H1 (cell line): ENCODE data around the gene BPHL. TPM values are rescaled to one million over a fixed set of nuclear protein-coding genes. Genes with fewer than 3 reads are reported as not detected.
A peak's percentile ranks its signal among the peaks of the same experiment; 100 is the strongest.

ENCODE experiments used
- CTCF ChIA-PET: fragments of 300-600 bp; sonication (Branson Sonifier 250); formaldehyde crosslinking; loops from one replicate; lab custom pipeline; 2021; ENCODE audit not compliant: partially characterized antibody; lab: Charles Lee
- POLR2A ChIA-PET: fragments of 300-600 bp; sonication (Branson Sonifier 250); formaldehyde crosslinking; loops from one replicate; lab custom pipeline; 2021; ENCODE audit warnings: inconsistent platforms; ENCODE audit not compliant: partially characterized antibody; lab: Charles Lee
- DNase-seq, 2 experiments: peaks; one replicate each; pipeline versions ENCODE4 v3.0.0 to v3.0.0-alpha.2; 2010 to 2022; ENCODE audit warnings: low spot score in 2 of 2, low read depth in 1 of 2, mixed read lengths in 1 of 2
- FAIRE-seq: peaks from 2 replicates; lab custom pipeline; 2011; peaks lifted over from hg19 to GRCh38; lab: Jason Lieb, UNC
- H2AFZ ChIP-seq: 2 replicates; pipeline ENCODE4 v1.8.1; 2012; ENCODE audit warnings: low read length, inconsistent platforms
- H2AK5ac ChIP-seq: 2 replicates; pipeline ENCODE4 v1.6.1; 2013; ENCODE audit warnings: low read depth, low read length
- H2BK120ac ChIP-seq: replicated peaks from 2 replicates; pipeline ENCODE3; 2013; ENCODE audit warnings: low read depth, low read length, inconsistent platforms
- H2BK12ac ChIP-seq: 2 replicates; pipeline ENCODE4 v1.6.1; 2013; ENCODE audit warnings: low read depth, low read length
- H2BK15ac ChIP-seq: 2 replicates; pipeline ENCODE4 v1.6.1; 2013; ENCODE audit warnings: low read length
- H2BK20ac ChIP-seq: 2 replicates; pipeline ENCODE4 v1.6.1; 2013; ENCODE audit warnings: low read length
- H2BK5ac ChIP-seq: 2 replicates; pipeline ENCODE4 v1.6.1; 2013; ENCODE audit warnings: low read depth, low read length
- H3K14ac ChIP-seq: 2 replicates; pipeline ENCODE4 v1.6.1; 2013; ENCODE audit warnings: inconsistent platforms; ENCODE audit not compliant: insufficient read length
- H3K18ac ChIP-seq: 2 replicates; pipeline ENCODE4 v1.6.1; 2013; ENCODE audit warnings: low read length; ENCODE audit errors: extremely low read depth
- H3K23ac ChIP-seq: 2 replicates; pipeline ENCODE4 v1.6.1; 2013; ENCODE audit warnings: inconsistent platforms; ENCODE audit not compliant: insufficient read length
- H3K23me2 ChIP-seq: 2 replicates; pipeline ENCODE4 v1.6.1; 2013; ENCODE audit warnings: low read depth, low read length
- H3K27ac ChIP-seq: 2 replicates; pipeline ENCODE4 v1.6.1; 2011; ENCODE audit warnings: low read depth, low read length, inconsistent platforms
- H3K27me3 ChIP-seq, 4 experiments: replicated peaks in 1 of 4; 1 replicate in 1 of 4; 2 replicates in 3 of 4; pipeline versions ENCODE4 v1.6.1 to v1.8.1; 2011 to 2013; ENCODE audit warnings: low read length in 3 of 4, mild to moderate bottlenecking in 3 of 4, inconsistent platforms in 2 of 4, mixed read lengths in 2 of 4, moderate library complexity in 1 of 4; ENCODE audit not compliant: control insufficient read depth in 3 of 4, insufficient read depth in 3 of 4; ENCODE audit errors: extremely low read depth in 1 of 4
- H3K36me3 ChIP-seq, 4 experiments: 2 replicates each; pipeline versions ENCODE4 v1.6.1 to v1.8.1; 2011 to 2013; ENCODE audit warnings: mild to moderate bottlenecking in 4 of 4, low read length in 3 of 4, moderate library complexity in 2 of 4, control low read depth in 1 of 4, inconsistent platforms in 1 of 4; ENCODE audit not compliant: insufficient read depth in 4 of 4, control insufficient read depth in 2 of 4
- H3K4ac ChIP-seq: replicated peaks from 2 replicates; pipeline ENCODE3; 2013; ENCODE audit warnings: low read length, low read depth, mixed read lengths, inconsistent platforms; ENCODE audit not compliant: insufficient read length
- H3K4me1 ChIP-seq, 4 experiments: replicated peaks in 1 of 4; 1 replicate in 1 of 4; 2 replicates in 3 of 4; pipeline versions ENCODE4 v1.6.1 to v1.8.1; 2011 to 2013; ENCODE audit warnings: low read length in 3 of 4, inconsistent platforms in 2 of 4, mixed read lengths in 1 of 4; ENCODE audit not compliant: insufficient read depth in 4 of 4, control insufficient read depth in 3 of 4
- H3K4me2 ChIP-seq, 2 experiments: 2 replicates each; pipeline versions ENCODE4 v1.6.1 to v1.8.1; 2011 to 2013; ENCODE audit warnings: low read depth in 2 of 2, low read length in 2 of 2, control low read depth in 1 of 2, inconsistent platforms in 1 of 2, mild to moderate bottlenecking in 1 of 2; ENCODE audit not compliant: insufficient read depth in 1 of 2
- H3K4me3 ChIP-seq, 4 experiments: fragments of 200-600, 300-600 bp in 1 of 4; sonication (generic), shearing (Covaris generic), sonication (Bioruptor Twin) in 1 of 4; 2 replicates each; pipeline versions ENCODE4 v1.5.1 to v1.8.1; 2011 to 2016; ENCODE audit warnings: low read length in 4 of 4, low read depth in 3 of 4, control low read depth in 2 of 4, inconsistent platforms in 2 of 4, mild to moderate bottlenecking in 2 of 4, mixed read lengths in 1 of 4, moderate library complexity in 1 of 4; ENCODE audit not compliant: insufficient read depth in 2 of 4; ENCODE audit errors: extremely low read depth in 1 of 4
- H3K56ac ChIP-seq: replicated peaks from 2 replicates; pipeline ENCODE3; 2013; ENCODE audit warnings: low read depth, mild to moderate bottlenecking, mixed read lengths, low read length, inconsistent platforms; ENCODE audit not compliant: insufficient read length
- H3K79me1 ChIP-seq: 2 replicates; pipeline ENCODE4 v1.6.1; 2013; ENCODE audit warnings: low read depth, low read length, control low read depth
- H3K79me2 ChIP-seq, 2 experiments: 2 replicates each; pipeline versions ENCODE4 v1.6.1 to v1.8.1; 2012 to 2013; ENCODE audit warnings: low read length in 2 of 2, mild to moderate bottlenecking in 2 of 2, inconsistent platforms in 1 of 2; ENCODE audit not compliant: insufficient read depth in 2 of 2, control insufficient read depth in 1 of 2
- H3K9ac ChIP-seq, 4 experiments: replicated peaks in 1 of 4; 1 replicate in 1 of 4; 2 replicates in 3 of 4; pipeline versions ENCODE4 v1.6.1 to v1.8.1; 2011 to 2013; ENCODE audit warnings: low read depth in 3 of 4, low read length in 3 of 4, control low read depth in 2 of 4, mild to moderate bottlenecking in 2 of 4, moderate library complexity in 2 of 4, inconsistent platforms in 1 of 4; ENCODE audit errors: extremely low read depth in 1 of 4
- H3K9me3 ChIP-seq, 2 experiments: 2 replicates each; pipeline versions ENCODE4 v1.6.1 to v1.8.1; 2012 to 2013; ENCODE audit warnings: mild to moderate bottlenecking in 2 of 2, moderate library complexity in 2 of 2, control low read depth in 1 of 2, inconsistent platforms in 1 of 2, low read depth in 1 of 2, low read length in 1 of 2, mixed read lengths in 1 of 2; ENCODE audit not compliant: insufficient read depth in 2 of 2
- H4K20me1 ChIP-seq, 2 experiments: replicated peaks in 1 of 2; 2 replicates each; pipeline versions ENCODE3 to v1.8.1; 2011 to 2013; ENCODE audit warnings: inconsistent platforms in 2 of 2, low read length in 2 of 2, mild to moderate bottlenecking in 1 of 2; ENCODE audit not compliant: insufficient read depth in 2 of 2, control insufficient read depth in 1 of 2
- H4K5ac ChIP-seq: 2 replicates; pipeline ENCODE4 v1.6.1; 2013; ENCODE audit warnings: low read length, low read depth, mixed read lengths, inconsistent platforms; ENCODE audit not compliant: insufficient read length
- H4K8ac ChIP-seq: 2 replicates; pipeline ENCODE4 v1.8.0; 2013; ENCODE audit warnings: mild to moderate bottlenecking, moderate library complexity, low read length, inconsistent platforms; ENCODE audit not compliant: insufficient read depth; ENCODE audit errors: extremely low read depth
- H4K91ac ChIP-seq: replicated peaks from 2 replicates; pipeline ENCODE3; 2013; ENCODE audit warnings: low read length, mixed read lengths, inconsistent platforms; ENCODE audit not compliant: insufficient read length
- CHD1 ChIP-seq: IDR thresholded peaks from 2 replicates; pipeline ENCODE4 v1.6.1; 2012; ENCODE audit warnings: low read depth, low read length, improper control_type of control experiment
- CTBP2 ChIP-seq: IDR thresholded peaks from 2 replicates; pipeline ENCODE4 v1.7.0; 2011; ENCODE audit warnings: borderline replicate concordance, mild to moderate bottlenecking, moderate library complexity, mixed read lengths, low read length; ENCODE audit not compliant: insufficient read depth, insufficient read length
- EZH2 ChIP-seq: fragments of 200-600 bp; sonication (generic); IDR thresholded peaks from 2 replicates; pipeline ENCODE4 v1.7.1; 2012; ENCODE audit warnings: low read depth, mild to moderate bottlenecking, moderate library complexity, low read length, inconsistent platforms; ENCODE audit not compliant: severe bottlenecking
- JUN ChIP-seq: IDR thresholded peaks from 2 replicates; pipeline ENCODE4 v1.6.1; 2011; ENCODE audit warnings: low read depth, mild to moderate bottlenecking, improper control_type of control experiment, low read length
- PHF8 ChIP-seq: fragments of 200-600 bp; sonication (generic); conservative IDR thresholded peaks from 2 replicates; pipeline ENCODE4 v1.7.1; 2012; ENCODE audit warnings: low read depth, mild to moderate bottlenecking, inconsistent platforms, low read length, moderate library complexity
- RBBP5 ChIP-seq: IDR thresholded peaks from 2 replicates; pipeline ENCODE4 v1.7.1; 2012; ENCODE audit warnings: low read depth, mild to moderate bottlenecking, inconsistent platforms, low read length, moderate library complexity, borderline replicate concordance
- RNF2 ChIP-seq: fragments of 200-900, 300-1000 bp; sonication (generic); IDR thresholded peaks from 2 replicates; pipeline ENCODE4 v1.7.1; 2016; ENCODE audit warnings: borderline replicate concordance, low read depth, mild to moderate bottlenecking, antibody characterized with exemption, low read length; ENCODE audit not compliant: poor library complexity, severe bottlenecking; ENCODE audit errors: missing control alignments
- SAP30 ChIP-seq: fragments of 300-600 bp; sonication (generic); IDR thresholded peaks from 2 replicates; pipeline ENCODE4 v1.7.1; 2012; ENCODE audit warnings: low read length, moderate library complexity, mild to moderate bottlenecking, inconsistent platforms; ENCODE audit not compliant: insufficient read depth, insufficient replicate concordance
- WGBS, 2 experiments: shearing (Covaris generic) in 1 of 2; methylation state at CpG; one replicate each; pipeline versions ENCODE4 v1.1.6 to v1.1.7; 2013 to 2015; ENCODE audit warnings: low lambda C conversion rate in 2 of 2, mixed read lengths in 2 of 2, inconsistent platforms in 1 of 2, low coverage in 1 of 2, missing lambda C conversion rate in 1 of 2; ENCODE audit not compliant: insufficient replicate concordance in 2 of 2, insufficient coverage in 1 of 2, insufficient read length in 1 of 2; ENCODE audit errors: extremely low coverage in 1 of 2, missing lambda C conversion rate in 1 of 2; 5-methylcytosine and 5-hydroxymethylcytosine counted together
- polyA plus RNA-seq, 7 experiments: library from polyadenylated mRNA; depleted of rRNA in 3 of 7; stranded (reverse) in 5 of 7; unstranded in 2 of 7; fragments of >200 nt in 5 of 7; fragments of 200-250 nt in 2 of 7; gene quantifications; 1 replicate in 5 of 7; 2 replicates in 1 of 7; 4 replicates in 1 of 7; pipeline versions ENCODE4 v1.2.1 to v1.2.3, GENCODE V29; 2011 to 2013; ENCODE audit warnings: missing spikeins in 2 of 7, mixed read lengths in 2 of 7
- total RNA-seq: library from RNA; stranded (reverse); fragmentation: NEBNext Ultra II Directional; extraction: Animal tissue kit (Norgen Biotek cat#: 25700); gene quantifications from 2 replicates; pipeline ENCODE4 v1.2.1, GENCODE V29; 2021
- TF ChIP-seq, protein P1 (sequence below): IDR thresholded peaks from 2 replicates; pipeline ENCODE4 v1.6.1; 2011; ENCODE audit warnings: low read length, improper control_type of control experiment

Gene BPHL
- total and polyA plus RNA-seq, 2 of the 8 experiments (the other 6 are each of a cell fraction or from before 2014, with no cell fraction given): 24.4 to 36.4 TPM

DNA sequence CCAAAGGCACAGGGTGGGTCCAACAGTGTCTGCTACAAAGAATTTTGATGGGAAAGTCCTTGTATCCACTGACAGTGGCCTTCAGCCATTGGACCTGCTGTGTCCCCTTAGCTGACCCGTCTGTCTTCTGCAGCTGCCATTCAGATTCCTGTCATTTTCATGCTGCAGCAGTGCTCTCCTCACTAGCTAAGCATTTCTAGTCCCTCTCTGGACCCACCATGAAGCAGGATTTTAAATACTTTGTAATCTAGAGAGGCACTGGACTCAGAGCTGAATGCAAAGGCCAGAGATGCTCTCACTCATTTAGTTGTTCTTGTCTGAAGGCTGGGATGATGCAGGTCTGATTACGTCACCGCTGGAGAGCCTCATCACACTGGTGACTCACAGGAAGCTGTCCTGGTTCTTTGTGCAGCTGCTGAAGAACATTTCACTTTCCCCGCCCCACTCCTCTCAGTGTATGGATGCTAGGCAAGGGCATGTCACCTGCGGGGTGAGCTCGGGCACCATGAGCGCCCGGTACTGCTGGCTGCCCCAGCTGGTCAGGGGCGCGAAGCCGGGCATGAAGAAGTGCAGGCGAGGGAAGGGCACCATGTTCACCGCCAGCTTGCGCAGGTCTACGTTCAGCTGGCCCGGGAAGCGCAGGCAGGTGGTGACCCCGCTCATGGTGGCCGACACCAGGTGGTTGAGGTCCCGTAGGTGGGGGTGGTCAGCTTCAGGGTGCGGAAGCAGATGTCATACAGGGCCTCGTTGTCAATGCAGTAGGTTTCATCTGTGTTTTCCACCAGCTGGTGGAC, 58.2 kb downstream of the BPHL start:
- Histone ChIP-seq H2BK12ac (0 out of 2 replicates have a peak overlapping the region, but pooled peaks have one; percentile 98), H2AK5ac (peak overlapping the region; percentile 88; the same call in 1 of the 2 replicates), H4K91ac (no peak overlapping the region), H4K8ac (no peak overlapping the region), H3K56ac (no peak overlapping the region), H2BK120ac (no peak overlapping the region), H2BK15ac (no peak overlapping the region), H3K14ac (no peak overlapping the region), H2BK5ac (0 out of 2 replicates have a peak overlapping the region, but pooled peaks have one; percentile 73), H3K9me3 (no peaks in the 10 kb centered on the region), H3K23me2 (no peaks in the 10 kb centered on the region; the same call in 1 of the 2 replicates), H3K4ac (no peak overlapping the region), H3K4me1 (peaks cover 0 to 3% (median 0%) of the 10 kb centered on the region in 4 experiments; a peak in 1 of 7 replicates), H3K23ac (no peak overlapping the region), H3K4me2 (no peak overlapping the region), H2AFZ (no peak overlapping the region), H3K4me3 (no peak overlapping the region), H3K9ac (no peak overlapping the region), H3K79me2 (no peaks in the 10 kb centered on the region), H4K5ac (no peak overlapping the region), H3K27ac (no peak overlapping the region), H4K20me1 (no peaks in the 10 kb centered on the region), H3K27me3 (no peaks in the 10 kb centered on the region), H2BK20ac (0 out of 2 replicates have a peak overlapping the region, but pooled peaks have one; percentile 24), H3K18ac (no peak overlapping the region), H3K79me1 (no peaks in the 10 kb centered on the region), H3K36me3 (no peaks in the 10 kb centered on the region)
- DNase-seq: no peak
- no peak for FAIRE-seq
- 93% methylated on average over 20 of the region's 22 CpGs; no CpG with 5 or more reads in 1 of the 2 experiments for WGBS, 2 experiments
- POLR2A ChIA-PET: interaction anchor here (0.9 to 3.5 kb wide), 9 partner anchors 9 to 52 kb away, joined by 3 to 17 read pairs (median 4); no protein-coding TSS in a partner anchor
- CTCF ChIA-PET: interaction anchor here (0.8 to 3.4 kb wide), 9 partner anchors 10 to 756 kb away, joined by 3 to 13 read pairs (median 4); no protein-coding TSS in a partner anchor
- TF ChIP-seq EZH2 (no peak), CHD1 (no peak), RBBP5 (no peak), CTBP2 (no peak), JUN (no peak), SAP30 (no peak), PHF8 (no peak), RNF2 (no peak)
- TF ChIP-seq, protein P1, sequence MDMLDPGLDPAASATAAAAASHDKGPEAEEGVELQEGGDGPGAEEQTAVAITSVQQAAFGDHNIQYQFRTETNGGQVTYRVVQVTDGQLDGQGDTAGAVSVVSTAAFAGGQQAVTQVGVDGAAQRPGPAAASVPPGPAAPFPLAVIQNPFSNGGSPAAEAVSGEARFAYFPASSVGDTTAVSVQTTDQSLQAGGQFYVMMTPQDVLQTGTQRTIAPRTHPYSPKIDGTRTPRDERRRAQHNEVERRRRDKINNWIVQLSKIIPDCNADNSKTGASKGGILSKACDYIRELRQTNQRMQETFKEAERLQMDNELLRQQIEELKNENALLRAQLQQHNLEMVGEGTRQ: no peak
